CD14-positive monocyte (primary cell): ENCODE results near the gene TRIM59. TPM values are rescaled to one million over a fixed set of nuclear protein-coding genes. Genes with fewer than 3 reads are reported as not detected.

ENCODE experiments used
- DNase-seq, 3 donors: peaks; one replicate each; pipeline ENCODE4 v3.0.0-alpha.2; 2011 to 2022
- H2AFZ ChIP-seq: 2 replicates; pipeline ENCODE4 v1.6.0; 2012; ENCODE audit warnings: mild to moderate bottlenecking, low read depth, low read length, inconsistent platforms; ENCODE audit not compliant: insufficient read depth, poor library complexity, severe bottlenecking
- H3K27ac ChIP-seq, 2 donors: 1 replicate in 1 of 2; 2 replicates in 1 of 2; pipeline ENCODE4 v1.5.1; 2012 to 2013; ENCODE audit warnings: low read length in 2 of 2, control low read depth in 1 of 2, inconsistent platforms in 1 of 2, low read depth in 1 of 2, mild to moderate bottlenecking in 1 of 2
- H3K27me3 ChIP-seq, 2 donors: one replicate each; pipeline versions ENCODE4 v1.6.0 to v1.6.1; 2011 to 2013; ENCODE audit warnings: low read length in 2 of 2; ENCODE audit not compliant: control insufficient read depth in 2 of 2, insufficient read depth in 2 of 2
- H3K36me3 ChIP-seq, 2 donors: replicated peaks in 1 of 2; 1 replicate in 1 of 2; 2 replicates in 1 of 2; pipeline versions ENCODE4 v1.5.1 to v1.6.1; 2012 to 2013; ENCODE audit warnings: low read length in 2 of 2, control low read depth in 1 of 2, inconsistent platforms in 1 of 2, mild to moderate bottlenecking in 1 of 2; ENCODE audit not compliant: insufficient read depth in 2 of 2, control insufficient read depth in 1 of 2
- H3K4me1 ChIP-seq, 2 donors: 1 replicate in 1 of 2; 2 replicates in 1 of 2; pipeline versions ENCODE4 v1.5.1 to v1.6.1; 2012 to 2013; ENCODE audit warnings: low read length in 2 of 2, control low read depth in 1 of 2, inconsistent platforms in 1 of 2, mild to moderate bottlenecking in 1 of 2, moderate library complexity in 1 of 2; ENCODE audit not compliant: insufficient read depth in 2 of 2, control insufficient read depth in 1 of 2
- H3K4me2 ChIP-seq: replicated peaks from 2 replicates; pipeline ENCODE3; 2012; ENCODE audit warnings: low read length, moderate library complexity, mild to moderate bottlenecking; ENCODE audit not compliant: poor library complexity, severe bottlenecking; ENCODE audit errors: extremely low read depth
- H3K4me3 ChIP-seq, 3 experiments: fragments of 200-600 bp in 1 of 3; sonication (generic) in 1 of 3; replicated peaks in 1 of 3; 1 replicate in 2 of 3; 2 replicates in 1 of 3; pipeline ENCODE4 v1.5.1; 2011 to 2013; ENCODE audit warnings: low read length in 3 of 3, mild to moderate bottlenecking in 3 of 3, control low read depth in 2 of 3, low read depth in 2 of 3, inconsistent platforms in 1 of 3, moderate library complexity in 1 of 3
- H3K79me2 ChIP-seq: 2 replicates; pipeline ENCODE4 v1.6.0; 2012; ENCODE audit warnings: mild to moderate bottlenecking, control low read depth, inconsistent platforms, low read length, moderate library complexity; ENCODE audit not compliant: insufficient read depth
- H3K9ac ChIP-seq: 2 replicates; pipeline ENCODE4 v1.6.0; 2017; ENCODE audit warnings: low read length, mild to moderate bottlenecking; ENCODE audit not compliant: insufficient read depth, poor library complexity, severe bottlenecking
- H3K9me3 ChIP-seq, 2 donors: replicated peaks in 1 of 2; 1 replicate in 1 of 2; 2 replicates in 1 of 2; pipeline versions ENCODE4 v1.5.1 to v1.6.1; 2012 to 2013; ENCODE audit warnings: low read length in 2 of 2, control low read depth in 1 of 2; ENCODE audit not compliant: control insufficient read depth in 1 of 2, insufficient read depth in 1 of 2
- H4K20me1 ChIP-seq: 2 replicates; pipeline ENCODE4 v1.6.0; 2012; ENCODE audit warnings: mild to moderate bottlenecking, low read length, control low read depth, moderate library complexity; ENCODE audit not compliant: insufficient read depth
- H3K27ac Mint-ChIP-seq, 7 donors: one replicate each; pipeline ENCODE4 v1.8.0; 2020; ENCODE audit warnings: mild to moderate bottlenecking in 7 of 7, mixed read lengths in 7 of 7, moderate library complexity in 6 of 7, inconsistent platforms in 2 of 7
- H3K27me3 Mint-ChIP-seq, 3 donors: one replicate each; pipeline ENCODE4 v1.8.0; 2021 to 2022; ENCODE audit warnings: low read depth in 3 of 3, mild to moderate bottlenecking in 3 of 3, mixed read lengths in 3 of 3, moderate library complexity in 3 of 3, inconsistent platforms in 1 of 3
- H3K36me3 Mint-ChIP-seq, 2 donors: one replicate each; pipeline ENCODE4 v1.8.0; 2020; ENCODE audit warnings: mixed read lengths in 2 of 2, inconsistent platforms in 1 of 2, mild to moderate bottlenecking in 1 of 2
- H3K4me1 Mint-ChIP-seq: one replicate; pipeline ENCODE4 v1.8.0; 2020; ENCODE audit warnings: mild to moderate bottlenecking, mixed read lengths
- H3K4me3 Mint-ChIP-seq, 2 donors: one replicate each; pipeline ENCODE4 v1.8.0; 2020; ENCODE audit warnings: mild to moderate bottlenecking in 2 of 2, mixed read lengths in 2 of 2, moderate library complexity in 1 of 2
- H3K9me3 Mint-ChIP-seq, 7 donors: one replicate each; pipeline ENCODE4 v1.8.0; 2020 to 2022; ENCODE audit warnings: mixed read lengths in 7 of 7, mild to moderate bottlenecking in 6 of 7, moderate library complexity in 6 of 7, inconsistent platforms in 2 of 7
- CTCF ChIP-seq: fragments of 200-600 bp; IDR thresholded peaks from one replicate; pipeline ENCODE4 v1.8.0; 2022; ENCODE audit warnings: antibody characterized with exemption, mild to moderate bottlenecking
- WGBS: methylation state at CpG from one replicate; pipeline ENCODE4 v1.1.5; 2013; ENCODE audit warnings: missing lambda C conversion rate; ENCODE audit not compliant: insufficient coverage; 5-methylcytosine and 5-hydroxymethylcytosine counted together
- intact Hi-C, 2 donors: fragments of 100-400 bp; cut with micrococcal nuclease; formaldehyde crosslinking; loops; one replicate each; pipeline versions ENCODE4 v1.15.0 to v1.15.1; 2023
- polyA plus RNA-seq, 3 donors: library from polyadenylated mRNA; depleted of rRNA in 1 of 3; unstranded in 2 of 3; stranded (reverse) in 1 of 3; fragments of 300-500 nt in 2 of 3; fragments of >200 nt in 1 of 3; fragmentation: Illumina TruSeq in 2 of 3; gene quantifications; 1 replicate in 2 of 3; 2 replicates in 1 of 3; pipeline ENCODE4 v1.2.3, GENCODE V29; 2012 to 2021

TRIM59 gene
- polyA plus RNA-seq, 3 donors, result 2.5 to 4.2 (median 4.2) TPM

- Histone ChIP-seq H3K9ac (no peak overlapping the region), H3K79me2 (peaks cover 100% of the 10 kb centered on the region), H3K9me3 (no peaks in the 10 kb centered on the region), H3K27ac (no peak overlapping the region), H3K4me2 (no peak overlapping the region), H4K20me1 (no peaks in the 10 kb centered on the region), H3K4me1 (peaks cover 6 to 19% of the 10 kb centered on the region in 2 donors), H3K36me3 (peaks cover 5 to 14% of the 10 kb centered on the region in 2 donors), H3K4me3 (no peak overlapping the region), H3K27me3 (no peaks in the 10 kb centered on the region), H2AFZ (no peak overlapping the region)
- 100% methylated on average over 1 of the region's 1 CpG for WGBS
- Mint-ChIP-seq H3K4me3 (no peak overlapping the region), H3K27me3 (no peaks in the 10 kb centered on the region), H3K27ac (no peak overlapping the region), H3K4me1 (peaks cover 14% of the 10 kb centered on the region), H3K36me3 (peaks cover 13 to 29% of the 10 kb centered on the region in 2 donors), H3K9me3 (peaks cover 0 to 3% (median 0%) of the 10 kb centered on the region in 7 donors)
- TF ChIP-seq CTCF, result no peak
- intact Hi-C loops, result no loop called here
- DNase-seq, result no peak
Measured at GRCh38 chr3:160444411-160444810, 5.2 kb downstream of the TRIM59 start.

- H3K36me3 ChIP-seq, result peaks cover 23 to 48% of the 10 kb centered on the region in 2 donors
- H3K9ac ChIP-seq, result no peak overlapping the region
- peaks cover 24 to 51% of the 10 kb centered on the region in 2 donors for H3K36me3 Mint-ChIP-seq
- H3K4me1 ChIP-seq, result no peaks in the 10 kb centered on the region
- no peak overlapping the region for H3K4me3 ChIP-seq
- no peaks in the 10 kb centered on the region for H4K20me1 ChIP-seq
- no peaks in the 10 kb centered on the region for H3K4me1 Mint-ChIP-seq
- H3K27me3 ChIP-seq, result no peaks in the 10 kb centered on the region
- H3K4me2 ChIP-seq, result no peak overlapping the region
- DNase-seq, result no peak
- H3K27ac ChIP-seq, result no peak overlapping the region
- 100% methylated on average over 2 of the region's 7 CpGs for WGBS
- no peak overlapping the region for H2AFZ ChIP-seq
- H3K27ac Mint-ChIP-seq, result peak overlapping the region in 1 of 7 donors; percentile 51
- no peaks in the 10 kb centered on the region for H3K9me3 ChIP-seq
- TF ChIP-seq CTCF, result no peak
- H3K79me2 ChIP-seq, result peaks cover 100% of the 10 kb centered on the region
- no peak overlapping the region for H3K4me3 Mint-ChIP-seq
- H3K9me3 Mint-ChIP-seq, result peaks cover 0 to 3% (median 0%) of the 10 kb centered on the region in 7 donors
- H3K27me3 Mint-ChIP-seq, result no peaks in the 10 kb centered on the region
- intact Hi-C loops, result no loop called here
Measured at GRCh38 chr3:160440687-160441086, 8.9 kb downstream of the TRIM59 start.
